ENCODE results near the gene BMERB1.
A peak's percentile ranks its signal among the peaks of the same experiment; 100 is the strongest.

BMERB1 gene

GRCh38 chr16:15608398-15609285 lies 174.3 kb downstream of the BMERB1 start:
- Mint-ChIP-seq H3K9me3 (no peaks in the 10 kb centered on the region), H3K36me3 (ENCODE audit: low read depth) (peaks cover 85% of the 10 kb centered on the region), H3K27me3 (ENCODE audit: low read depth, poor library complexity) (no peaks in the 10 kb centered on the region), H3K4me3 (no peak overlapping the region), H3K4me1 (peaks cover 26% of the 10 kb centered on the region), H3K27ac (peak overlapping the region; percentile 26)
- no peak for DNase-seq
- TF ChIP-seq, protein P1, sequence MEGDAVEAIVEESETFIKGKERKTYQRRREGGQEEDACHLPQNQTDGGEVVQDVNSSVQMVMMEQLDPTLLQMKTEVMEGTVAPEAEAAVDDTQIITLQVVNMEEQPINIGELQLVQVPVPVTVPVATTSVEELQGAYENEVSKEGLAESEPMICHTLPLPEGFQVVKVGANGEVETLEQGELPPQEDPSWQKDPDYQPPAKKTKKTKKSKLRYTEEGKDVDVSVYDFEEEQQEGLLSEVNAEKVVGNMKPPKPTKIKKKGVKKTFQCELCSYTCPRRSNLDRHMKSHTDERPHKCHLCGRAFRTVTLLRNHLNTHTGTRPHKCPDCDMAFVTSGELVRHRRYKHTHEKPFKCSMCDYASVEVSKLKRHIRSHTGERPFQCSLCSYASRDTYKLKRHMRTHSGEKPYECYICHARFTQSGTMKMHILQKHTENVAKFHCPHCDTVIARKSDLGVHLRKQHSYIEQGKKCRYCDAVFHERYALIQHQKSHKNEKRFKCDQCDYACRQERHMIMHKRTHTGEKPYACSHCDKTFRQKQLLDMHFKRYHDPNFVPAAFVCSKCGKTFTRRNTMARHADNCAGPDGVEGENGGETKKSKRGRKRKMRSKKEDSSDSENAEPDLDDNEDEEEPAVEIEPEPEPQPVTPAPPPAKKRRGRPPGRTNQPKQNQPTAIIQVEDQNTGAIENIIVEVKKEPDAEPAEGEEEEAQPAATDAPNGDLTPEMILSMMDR (IDR thresholded peaks at IDR 0.05), result no peak

DNA sequence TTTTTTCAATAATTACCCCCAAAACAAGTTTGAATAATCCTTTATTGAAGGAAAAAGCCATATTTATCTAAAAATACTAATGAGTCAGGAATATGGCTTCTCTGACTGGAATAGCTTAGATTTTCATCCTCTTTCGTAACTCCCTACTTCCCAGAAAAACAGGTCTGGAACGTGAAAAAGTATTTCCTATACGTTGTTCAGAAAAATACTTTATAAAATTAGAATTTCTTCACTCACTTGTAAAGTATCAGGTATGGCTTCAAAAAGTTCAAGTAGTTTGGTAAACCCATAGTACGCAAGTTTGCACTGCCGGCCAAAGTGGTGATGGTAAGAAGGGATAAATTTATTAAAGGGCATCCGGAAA lies 174.9 kb downstream of the BMERB1 start:
- H3K4me1 Mint-ChIP-seq, result peaks cover 29% of the 10 kb centered on the region
- no peaks in the 10 kb centered on the region for H3K9me3 Mint-ChIP-seq
- H3K27me3 Mint-ChIP-seq (ENCODE audit: low read depth, poor library complexity), result no peaks in the 10 kb centered on the region
- DNase-seq, result no peak
- TF ChIP-seq, protein P1 (IDR thresholded peaks at IDR 0.05), result no peak
- H3K4me3 Mint-ChIP-seq, result no peak overlapping the region
- peaks cover 85% of the 10 kb centered on the region for H3K36me3 Mint-ChIP-seq (ENCODE audit: low read depth)
- H3K27ac Mint-ChIP-seq, result no peak overlapping the region

DNA sequence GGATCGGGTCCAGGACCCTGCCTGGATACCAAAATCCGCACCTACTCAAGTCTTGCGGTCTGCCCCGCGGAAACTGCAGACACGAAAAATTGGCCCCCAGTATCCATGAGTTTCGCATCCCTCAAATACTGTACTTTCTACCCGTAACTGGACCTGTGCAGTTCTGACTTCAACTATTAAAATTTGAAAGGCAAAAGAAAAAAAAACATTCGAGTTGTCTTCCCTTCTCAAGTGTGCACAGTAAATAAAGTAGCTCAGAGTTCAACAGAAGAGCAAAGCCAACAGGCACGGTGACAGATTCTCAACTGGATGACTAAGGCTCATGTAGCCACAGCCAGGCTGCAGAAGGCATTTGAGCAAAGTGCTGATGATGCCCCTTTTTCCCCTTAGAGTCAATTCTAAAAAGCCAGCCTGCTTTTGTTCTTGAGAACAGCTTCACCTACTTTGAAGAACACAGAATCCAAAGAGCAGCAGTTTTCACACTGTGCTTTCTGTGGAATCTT lies 176.0 kb downstream of the BMERB1 start:
- no peak overlapping the region for H3K4me3 Mint-ChIP-seq
- peaks cover 29% of the 10 kb centered on the region for H3K4me1 Mint-ChIP-seq
- no peaks in the 10 kb centered on the region for H3K27me3 Mint-ChIP-seq (ENCODE audit: low read depth, poor library complexity)
- TF ChIP-seq, protein P1 (IDR thresholded peaks at IDR 0.05), result no peak
- H3K36me3 Mint-ChIP-seq (ENCODE audit: low read depth), result peaks cover 79% of the 10 kb centered on the region
- H3K9me3 Mint-ChIP-seq, result no peaks in the 10 kb centered on the region
- H3K27ac Mint-ChIP-seq, result peak overlapping the region; percentile 84
- DNase-seq, result no peak

GRCh38 chr16:15611610-15612009 lies 177.2 kb downstream of the BMERB1 start:
- H3K9me3 Mint-ChIP-seq, result no peaks in the 10 kb centered on the region
- no peak overlapping the region for H3K4me3 Mint-ChIP-seq
- H3K27me3 Mint-ChIP-seq (ENCODE audit: low read depth, poor library complexity), result no peaks in the 10 kb centered on the region
- TF ChIP-seq, protein P1 (IDR thresholded peaks at IDR 0.05), result no peak
- no peak for DNase-seq
- peak overlapping the region; percentile 83 for H3K27ac Mint-ChIP-seq
- H3K36me3 Mint-ChIP-seq (ENCODE audit: low read depth), result peaks cover 80% of the 10 kb centered on the region
- H3K4me1 Mint-ChIP-seq, result peaks cover 20% of the 10 kb centered on the region

DNA sequence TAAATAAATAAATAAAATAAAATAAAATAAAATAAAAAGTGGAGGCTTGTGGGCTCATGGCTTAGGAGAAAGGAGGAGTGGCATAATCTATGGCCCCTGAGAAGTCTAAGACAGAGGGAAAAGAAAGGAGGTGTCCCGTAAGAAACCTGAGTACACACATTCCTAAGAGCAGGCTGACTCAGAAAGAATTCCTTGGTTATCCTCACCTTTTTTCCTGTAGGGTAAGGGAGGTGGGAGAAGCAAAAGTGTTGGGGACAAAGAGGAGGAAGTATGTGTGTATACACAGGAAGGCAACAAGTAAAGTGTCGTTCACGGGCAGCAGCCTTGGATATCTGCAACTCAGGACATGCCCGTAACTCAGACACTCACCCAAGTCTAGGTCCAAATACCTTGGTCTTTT lies 179.3 kb downstream of the BMERB1 start:
- H3K4me1 Mint-ChIP-seq, result peaks cover 5% of the 10 kb centered on the region
- H3K27ac Mint-ChIP-seq, result peak overlapping the region; percentile 7
- H3K36me3 Mint-ChIP-seq (ENCODE audit: low read depth), result peaks cover 83% of the 10 kb centered on the region
- no peaks in the 10 kb centered on the region for H3K27me3 Mint-ChIP-seq (ENCODE audit: low read depth, poor library complexity)
- no peak for DNase-seq
- TF ChIP-seq, protein P1 (IDR thresholded peaks at IDR 0.05), result no peak
- H3K9me3 Mint-ChIP-seq, result no peaks in the 10 kb centered on the region
- no peak overlapping the region for H3K4me3 Mint-ChIP-seq

GRCh38 chr16:15616012-15616411 lies 181.6 kb downstream of the BMERB1 start:
- Mint-ChIP-seq H3K4me1 (peaks cover 20% of the 10 kb centered on the region), H3K4me3 (no peak overlapping the region), H3K9me3 (no peaks in the 10 kb centered on the region), H3K27me3 (ENCODE audit: low read depth, poor library complexity) (no peaks in the 10 kb centered on the region), H3K36me3 (ENCODE audit: low read depth) (peaks cover 77% of the 10 kb centered on the region), H3K27ac (no peak overlapping the region)
- DNase-seq, result no peak
- TF ChIP-seq, protein P1 (IDR thresholded peaks at IDR 0.05), result no peak

Measured in nephron progenitor cell (in vitro differentiated cells).